ENCODE data around the gene TUBB6. TPM values are rescaled to one million over a fixed set of nuclear protein-coding genes. Genes with fewer than 3 reads are reported as not detected.

Gene TUBB6
- total and polyA plus RNA-seq, 2 donors from 2014 or later: 25.9 to 98.9 TPM

DNA sequence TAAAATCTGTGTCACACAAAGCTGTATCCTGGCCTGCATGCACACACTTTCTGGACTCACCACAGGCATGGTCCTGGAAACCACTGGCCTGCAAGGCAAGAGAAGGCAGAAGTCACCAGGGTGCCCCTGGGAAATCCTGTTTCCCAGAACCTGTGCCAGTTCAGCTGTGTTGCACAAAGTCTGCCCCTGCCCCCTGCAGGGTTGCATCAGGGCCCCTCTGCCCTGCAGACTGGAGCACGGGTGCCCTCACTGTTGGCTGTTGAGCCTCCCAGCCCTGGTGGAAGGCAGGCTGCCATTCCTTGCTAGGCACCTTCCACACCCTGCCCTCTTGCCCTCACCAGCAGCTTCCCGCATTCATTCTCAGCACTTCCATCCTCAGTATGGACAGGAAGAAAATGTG is 18.0 kb upstream of the TUBB6 start:
- Histone ChIP-seq H3K4me1 (ENCODE audit: control insufficient read depth in 2 of 3, insufficient read depth in 2 of 3, low read depth in 1 of 3, low read length in 3 of 3) (peaks cover 0 to 7% (median 7%) of the 10 kb centered on the region in 3 donors), H3K9ac (ENCODE audit: low read length in 3 of 3) (no peak overlapping the region), H3K27ac (ENCODE audit: low read depth in 2 of 2, low read length in 2 of 2) (no peak overlapping the region), H3K36me3 (ENCODE audit: control insufficient read depth in 2 of 3, insufficient read depth in 3 of 3, low read length in 3 of 3) (no peaks in the 10 kb centered on the region), H3K4me3 (ENCODE audit: low read length in 3 of 3) (no peak overlapping the region), H3K27me3 (ENCODE audit: control insufficient read depth, insufficient read depth, low read length) (no peaks in the 10 kb centered on the region), H3K9me3 (ENCODE audit: control insufficient read depth in 2 of 3, insufficient read depth in 1 of 3, low read length in 3 of 3) (no peaks in the 10 kb centered on the region)
- FAIRE-seq (no peak), DNase-seq (peak in 1 of 5 donors; percentile 28)
- TF ChIP-seq, protein P1, sequence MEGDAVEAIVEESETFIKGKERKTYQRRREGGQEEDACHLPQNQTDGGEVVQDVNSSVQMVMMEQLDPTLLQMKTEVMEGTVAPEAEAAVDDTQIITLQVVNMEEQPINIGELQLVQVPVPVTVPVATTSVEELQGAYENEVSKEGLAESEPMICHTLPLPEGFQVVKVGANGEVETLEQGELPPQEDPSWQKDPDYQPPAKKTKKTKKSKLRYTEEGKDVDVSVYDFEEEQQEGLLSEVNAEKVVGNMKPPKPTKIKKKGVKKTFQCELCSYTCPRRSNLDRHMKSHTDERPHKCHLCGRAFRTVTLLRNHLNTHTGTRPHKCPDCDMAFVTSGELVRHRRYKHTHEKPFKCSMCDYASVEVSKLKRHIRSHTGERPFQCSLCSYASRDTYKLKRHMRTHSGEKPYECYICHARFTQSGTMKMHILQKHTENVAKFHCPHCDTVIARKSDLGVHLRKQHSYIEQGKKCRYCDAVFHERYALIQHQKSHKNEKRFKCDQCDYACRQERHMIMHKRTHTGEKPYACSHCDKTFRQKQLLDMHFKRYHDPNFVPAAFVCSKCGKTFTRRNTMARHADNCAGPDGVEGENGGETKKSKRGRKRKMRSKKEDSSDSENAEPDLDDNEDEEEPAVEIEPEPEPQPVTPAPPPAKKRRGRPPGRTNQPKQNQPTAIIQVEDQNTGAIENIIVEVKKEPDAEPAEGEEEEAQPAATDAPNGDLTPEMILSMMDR (IDR thresholded peaks at IDR 0.05; ENCODE audit: borderline replicate concordance, extremely low read depth, insufficient read depth): no peak
- intact Hi-C loops (cut with DNase I): no loop called here

DNA sequence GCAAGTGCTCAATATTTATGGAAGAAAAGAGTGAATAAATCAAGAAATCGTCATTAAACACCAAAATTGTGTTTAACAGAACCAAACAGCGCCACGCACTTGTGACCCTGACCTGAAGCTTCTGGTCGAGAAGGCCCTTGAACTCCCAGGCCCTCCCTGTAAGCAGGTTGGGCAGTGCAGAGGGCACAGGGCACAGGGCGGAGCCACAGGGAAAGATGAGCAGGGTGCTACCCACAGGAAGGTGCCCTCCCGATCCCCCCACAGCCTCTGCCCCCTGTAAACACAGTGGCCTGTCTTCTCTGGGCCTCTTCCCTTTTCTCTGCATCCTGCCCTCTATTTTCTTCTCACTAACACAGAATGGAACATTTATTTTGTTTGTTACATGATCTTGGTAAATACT is 16.9 kb upstream of the TUBB6 start:
- TF ChIP-seq, protein P1 (IDR thresholded peaks at IDR 0.05; ENCODE audit: borderline replicate concordance, extremely low read depth, insufficient read depth): no peak
- DNase-seq (peak in 1 of 5 donors; percentile 35), FAIRE-seq (no peak)
- Histone ChIP-seq H3K27me3 (ENCODE audit: control insufficient read depth, insufficient read depth, low read length) (no peaks in the 10 kb centered on the region), H3K36me3 (ENCODE audit: control insufficient read depth in 2 of 3, insufficient read depth in 3 of 3, low read length in 3 of 3) (no peaks in the 10 kb centered on the region), H3K4me3 (ENCODE audit: low read length in 3 of 3) (no peak overlapping the region), H3K9me3 (ENCODE audit: control insufficient read depth in 2 of 3, insufficient read depth in 1 of 3, low read length in 3 of 3) (no peaks in the 10 kb centered on the region), H3K4me1 (ENCODE audit: control insufficient read depth in 2 of 3, insufficient read depth in 2 of 3, low read depth in 1 of 3, low read length in 3 of 3) (peaks cover 0 to 7% (median 7%) of the 10 kb centered on the region in 3 donors), H3K9ac (ENCODE audit: low read length in 3 of 3) (no peak overlapping the region), H3K27ac (ENCODE audit: low read depth in 2 of 2, low read length in 2 of 2) (no peak overlapping the region)
- intact Hi-C loops (cut with DNase I): no loop called here

DNA sequence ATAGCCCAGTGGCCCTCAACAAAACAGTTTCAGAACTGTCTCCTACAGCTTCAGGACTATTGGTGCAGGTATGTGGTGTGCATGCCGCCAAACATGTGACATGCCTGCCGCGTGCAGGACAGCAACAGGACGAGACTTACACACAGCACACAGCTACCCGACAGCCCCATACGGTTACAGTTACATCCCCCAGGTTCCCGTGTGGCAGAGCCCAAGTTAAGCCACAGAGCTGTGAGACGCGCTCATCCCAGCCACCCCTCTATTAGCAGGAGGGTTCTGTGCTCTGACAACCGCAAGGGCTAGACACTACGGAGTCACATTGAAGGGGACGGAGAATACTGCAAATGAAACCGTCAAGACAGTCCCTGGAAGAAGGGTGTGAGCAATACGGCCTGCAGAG is 16.4 kb upstream of the TUBB6 start:
- intact Hi-C loops (cut with DNase I): no loop called here
- no peak overlapping the region for H3K27ac ChIP-seq (ENCODE audit: low read depth in 2 of 2, low read length in 2 of 2)
- no peak for FAIRE-seq

More for the DNA sequence above, 16.4 kb upstream of the TUBB6 start:
- H3K27me3 ChIP-seq (ENCODE audit: control insufficient read depth, insufficient read depth, low read length): no peaks in the 10 kb centered on the region
- peaks cover 0 to 7% (median 7%) of the 10 kb centered on the region in 3 donors for H3K4me1 ChIP-seq (ENCODE audit: control insufficient read depth in 2 of 3, insufficient read depth in 2 of 3, low read depth in 1 of 3, low read length in 3 of 3)
- TF ChIP-seq, protein P1 (IDR thresholded peaks at IDR 0.05; ENCODE audit: borderline replicate concordance, extremely low read depth, insufficient read depth): no peak
- no peak overlapping the region for H3K4me3 ChIP-seq (ENCODE audit: low read length in 3 of 3)
- DNase-seq: peak in 1 of 5 donors; percentile 34
- H3K36me3 ChIP-seq (ENCODE audit: control insufficient read depth in 2 of 3, insufficient read depth in 3 of 3, low read length in 3 of 3): no peaks in the 10 kb centered on the region
- no peak overlapping the region for H3K9ac ChIP-seq (ENCODE audit: low read length in 3 of 3)
- no peaks in the 10 kb centered on the region for H3K9me3 ChIP-seq (ENCODE audit: control insufficient read depth in 2 of 3, insufficient read depth in 1 of 3, low read length in 3 of 3)
